CD4-positive, alpha-beta T cell (primary cell): ENCODE data around the gene LPP. TPM values are rescaled to one million over a fixed set of nuclear protein-coding genes. Genes with fewer than 3 reads are reported as not detected.

Experiments
- ATAC-seq: fragments of 200-7000 bp; cut with Tn5 transposase; one replicate; pipeline ENCODE4 v1.10.0; 2022; ENCODE audit warnings: mild to moderate bottlenecking; ENCODE audit not compliant: poor library complexity
- CTCF ChIA-PET: fragments of 350-600 bp; sonication (Branson Sonifier 250); formaldehyde crosslinking; loops from one replicate; lab custom pipeline; 2021; ENCODE audit warnings: antibody characterized with exemption, inconsistent platforms; lab: Charles Lee
- POLR2A ChIA-PET: fragments of 350-600 bp; sonication (Branson Sonifier 250); formaldehyde crosslinking; loops from one replicate; lab custom pipeline; 2021; ENCODE audit warnings: antibody characterized with exemption, inconsistent platforms; lab: Charles Lee
- DNase-seq, 14 experiments: peaks; one replicate each; pipeline ENCODE4 v3.0.0-alpha.2; 2013 to 2020; ENCODE audit warnings: mixed read lengths in 2 of 14
- H3K27ac ChIP-seq, 2 donors: one replicate each; pipeline versions ENCODE4 v1.5.1 to v1.7.0; 2013; ENCODE audit warnings: low read length in 2 of 2, low read depth in 1 of 2, mild to moderate bottlenecking in 1 of 2
- H3K27me3 ChIP-seq, 2 experiments: 1 replicate in 1 of 2; 2 replicates in 1 of 2; pipeline versions ENCODE4 v1.6.1 to v1.7.0; 2013; ENCODE audit warnings: low read length in 2 of 2, control low read depth in 1 of 2, mild to moderate bottlenecking in 1 of 2, moderate library complexity in 1 of 2; ENCODE audit not compliant: insufficient read depth in 2 of 2, control insufficient read depth in 1 of 2
- H3K36me3 ChIP-seq: one replicate; pipeline ENCODE4 v1.6.1; 2013; ENCODE audit warnings: low read length, control low read depth; ENCODE audit not compliant: insufficient read depth
- H3K4me1 ChIP-seq: one replicate; pipeline ENCODE4 v1.6.1; 2013; ENCODE audit warnings: low read length, control low read depth; ENCODE audit not compliant: insufficient read depth
- H3K4me3 ChIP-seq: one replicate; pipeline ENCODE4 v1.5.1; 2013; ENCODE audit warnings: mild to moderate bottlenecking, low read length, moderate library complexity
- H3K9me3 ChIP-seq, 2 experiments: 1 replicate in 1 of 2; 2 replicates in 1 of 2; pipeline versions ENCODE4 v1.6.1 to v1.7.0; 2013; ENCODE audit warnings: low read length in 2 of 2, mild to moderate bottlenecking in 2 of 2, control low read depth in 1 of 2, moderate library complexity in 1 of 2; ENCODE audit not compliant: control insufficient read depth in 1 of 2, insufficient read depth in 1 of 2
- H3K27ac Mint-ChIP-seq: one replicate; pipeline ENCODE4 v1.8.0; 2020; ENCODE audit warnings: mixed read lengths
- H3K27me3 Mint-ChIP-seq: one replicate; pipeline ENCODE4 v1.8.0; 2021; ENCODE audit warnings: mixed read lengths
- H3K36me3 Mint-ChIP-seq: one replicate; pipeline ENCODE4 v1.8.0; 2021; ENCODE audit warnings: low read depth, mixed read lengths
- H3K4me1 Mint-ChIP-seq: one replicate; pipeline ENCODE4 v1.8.0; 2021; ENCODE audit warnings: low read depth, mixed read lengths
- H3K4me3 Mint-ChIP-seq: one replicate; pipeline ENCODE4 v1.8.0; 2020; ENCODE audit warnings: mild to moderate bottlenecking, mixed read lengths
- H3K9me3 Mint-ChIP-seq: one replicate; pipeline ENCODE4 v1.8.0; 2020; ENCODE audit warnings: mixed read lengths
- intact Hi-C, 2 experiments: fragments of 100-400 bp; cut with DNase I in 1 of 2; cut with micrococcal nuclease in 1 of 2; formaldehyde crosslinking; loops; one replicate each; pipeline versions ENCODE4 v1.15.1 to v1.9.0; 2023 to 2025; cut with DNase I, micrococcal nuclease
- total RNA-seq, 174 experiments: library from RNA in 2 of 174; stranded (reverse) in 2 of 174; gene quantifications; one replicate each; pipeline ENCODE4 v1.2.3 and lab custom pipeline; 2021 to 2026
- TF ChIP-seq, protein P1 (sequence below): fragments of 200-600 bp; IDR thresholded peaks from one replicate; pipeline ENCODE4 v1.8.0; 2022; ENCODE audit warnings: antibody characterized with exemption, mild to moderate bottlenecking

LPP gene
- total RNA-seq, 2 experiments from 2014 or later: 45.6 to 45.9 TPM

DNA sequence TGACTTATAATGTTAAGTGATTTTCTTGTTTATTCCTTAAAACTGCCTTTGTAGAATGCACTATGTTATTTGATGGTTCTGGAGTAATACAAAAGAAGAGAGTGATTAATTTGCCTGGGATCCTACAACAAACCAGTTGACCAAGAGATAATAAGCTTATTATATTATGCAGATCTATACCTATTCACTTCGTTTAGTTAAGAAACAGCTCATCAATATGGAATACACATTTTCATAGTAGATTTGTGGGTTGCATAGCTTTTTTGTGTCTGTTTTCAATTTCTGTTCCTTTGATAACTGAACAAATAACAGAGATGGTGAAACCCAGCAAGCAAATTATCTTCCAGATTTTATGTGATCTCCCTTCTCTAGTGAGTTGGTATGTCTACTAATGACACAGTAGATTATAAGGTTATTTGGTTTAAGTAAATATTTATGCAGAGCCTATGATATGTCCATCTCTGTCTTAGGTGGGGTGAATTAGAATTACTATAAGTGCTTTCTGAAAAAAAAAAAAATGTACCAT lies 574.5 kb downstream of the LPP start:
- POLR2A ChIA-PET: no interaction called here
- peaks cover 23% of the 10 kb centered on the region for H3K4me1 Mint-ChIP-seq
- peaks cover 3% of the 10 kb centered on the region for H3K4me1 ChIP-seq
- TF ChIP-seq, protein P1, sequence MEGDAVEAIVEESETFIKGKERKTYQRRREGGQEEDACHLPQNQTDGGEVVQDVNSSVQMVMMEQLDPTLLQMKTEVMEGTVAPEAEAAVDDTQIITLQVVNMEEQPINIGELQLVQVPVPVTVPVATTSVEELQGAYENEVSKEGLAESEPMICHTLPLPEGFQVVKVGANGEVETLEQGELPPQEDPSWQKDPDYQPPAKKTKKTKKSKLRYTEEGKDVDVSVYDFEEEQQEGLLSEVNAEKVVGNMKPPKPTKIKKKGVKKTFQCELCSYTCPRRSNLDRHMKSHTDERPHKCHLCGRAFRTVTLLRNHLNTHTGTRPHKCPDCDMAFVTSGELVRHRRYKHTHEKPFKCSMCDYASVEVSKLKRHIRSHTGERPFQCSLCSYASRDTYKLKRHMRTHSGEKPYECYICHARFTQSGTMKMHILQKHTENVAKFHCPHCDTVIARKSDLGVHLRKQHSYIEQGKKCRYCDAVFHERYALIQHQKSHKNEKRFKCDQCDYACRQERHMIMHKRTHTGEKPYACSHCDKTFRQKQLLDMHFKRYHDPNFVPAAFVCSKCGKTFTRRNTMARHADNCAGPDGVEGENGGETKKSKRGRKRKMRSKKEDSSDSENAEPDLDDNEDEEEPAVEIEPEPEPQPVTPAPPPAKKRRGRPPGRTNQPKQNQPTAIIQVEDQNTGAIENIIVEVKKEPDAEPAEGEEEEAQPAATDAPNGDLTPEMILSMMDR: no peak
- ATAC-seq (no peak), DNase-seq (no peak)
- CTCF ChIA-PET: interaction anchor here (1.1 kb wide), 1 partner anchor 16 kb away, joined by 3 read pairs; no protein-coding TSS in a partner anchor
- H3K36me3 Mint-ChIP-seq: no peaks in the 10 kb centered on the region
- no peaks in the 10 kb centered on the region for H3K36me3 ChIP-seq
- H3K27me3 ChIP-seq: no peaks in the 10 kb centered on the region
- intact Hi-C loops: no loop called here
- no peaks in the 10 kb centered on the region for H3K9me3 Mint-ChIP-seq
- H3K27ac Mint-ChIP-seq: no peak overlapping the region
- no peaks in the 10 kb centered on the region for H3K9me3 ChIP-seq
- H3K27me3 Mint-ChIP-seq: no peaks in the 10 kb centered on the region
- no peak overlapping the region for H3K27ac ChIP-seq
- H3K4me3 Mint-ChIP-seq: no peak overlapping the region
- H3K4me3 ChIP-seq: no peak overlapping the region

DNA sequence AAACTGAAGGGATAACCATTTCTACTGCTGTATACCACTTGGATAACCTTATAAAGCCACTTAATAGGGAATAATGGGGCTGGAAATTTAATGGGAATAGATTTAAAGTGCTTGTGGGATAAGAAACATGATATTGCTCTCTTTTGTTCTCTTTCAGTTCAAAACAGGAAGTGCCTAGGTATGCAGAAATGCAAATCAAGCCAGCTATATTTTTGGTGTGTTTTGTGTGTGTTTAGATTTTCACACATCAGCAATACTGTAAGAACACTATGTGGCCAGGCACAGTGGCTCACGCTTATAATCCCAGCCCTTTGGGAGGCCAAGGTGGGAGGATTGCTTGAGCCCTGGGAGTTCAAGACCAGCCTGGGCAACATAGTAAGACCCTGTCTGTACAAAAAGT lies 575.5 kb downstream of the LPP start:
- H3K4me1 ChIP-seq: peaks cover 3% of the 10 kb centered on the region
- DNase-seq (no peak), ATAC-seq (no peak)
- intact Hi-C loops: no loop called here
- TF ChIP-seq, protein P1: no peak
- Mint-ChIP-seq H3K9me3 (no peaks in the 10 kb centered on the region), H3K27ac (no peak overlapping the region), H3K4me3 (no peak overlapping the region), H3K36me3 (no peaks in the 10 kb centered on the region), H3K4me1 (peaks cover 23% of the 10 kb centered on the region), H3K27me3 (no peaks in the 10 kb centered on the region)
- H3K4me3 ChIP-seq: no peak overlapping the region
- no peaks in the 10 kb centered on the region for H3K36me3 ChIP-seq
- H3K27me3 ChIP-seq: no peaks in the 10 kb centered on the region
- no peak overlapping the region for H3K27ac ChIP-seq
- POLR2A ChIA-PET: no interaction called here
- CTCF ChIA-PET: interaction anchor here (0.6 kb wide), 1 partner anchor 989 kb away, joined by 3 read pairs; no protein-coding TSS in a partner anchor
- no peaks in the 10 kb centered on the region for H3K9me3 ChIP-seq

DNA sequence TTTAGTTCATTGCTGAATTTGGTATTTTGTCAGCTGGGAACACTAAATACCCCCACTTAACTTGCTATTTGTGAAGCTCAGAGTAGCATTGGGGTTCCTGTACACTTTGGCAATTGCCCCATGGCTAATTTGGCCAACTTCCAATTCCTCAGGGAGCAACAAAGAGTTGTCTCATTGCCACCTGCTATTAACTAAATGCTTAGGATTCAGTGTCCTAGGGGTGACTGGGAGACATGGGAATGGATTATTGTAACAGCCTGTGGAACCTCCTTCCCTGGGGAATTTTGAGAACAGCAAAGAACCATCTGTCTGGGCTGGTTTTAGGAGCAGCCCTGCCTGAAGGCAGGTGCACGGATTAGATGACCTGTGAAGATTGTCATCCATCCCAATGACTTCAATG lies 580.4 kb downstream of the LPP start:
- no peak for DNase-seq

More for the DNA sequence above, 580.4 kb downstream of the LPP start:
- Mint-ChIP-seq H3K4me3 (no peak overlapping the region), H3K9me3 (no peaks in the 10 kb centered on the region), H3K27me3 (no peaks in the 10 kb centered on the region), H3K36me3 (no peaks in the 10 kb centered on the region), H3K27ac (no peak overlapping the region), H3K4me1 (peaks cover 4% of the 10 kb centered on the region)
- TF ChIP-seq, protein P1: no peak
- ChIA-PET CTCF (interaction anchor here (1.6 kb wide), 1 partner anchor 14 kb away, joined by 4 read pairs; no protein-coding TSS in a partner anchor), POLR2A (no interaction called here)
- Histone ChIP-seq H3K9me3 (no peaks in the 10 kb centered on the region), H3K27me3 (no peaks in the 10 kb centered on the region), H3K4me3 (no peak overlapping the region), H3K4me1 (peaks cover 3% of the 10 kb centered on the region), H3K36me3 (no peaks in the 10 kb centered on the region), H3K27ac (no peak overlapping the region)
- intact Hi-C loops: no loop called here
- no peak for ATAC-seq
